A673 (cell line): ENCODE results near the gene TMEM213. TPM values are rescaled to one million over a fixed set of nuclear protein-coding genes. Genes with fewer than 3 reads are reported as not detected.
"Not testable (repeated sequence)": the region's sequence is repeated elsewhere in the genome, so short reads cannot be mapped to it uniquely, and the experiment has no call there.

Experiments
- BruUV-seq: library from RNA; stranded (reverse); fragments of 400-500 nt; replicated peaks from 2 replicates; lab custom pipeline; 2021; lab: Mats Ljungman, UMichigan
- CTCF ChIA-PET: fragments of 300-600 bp; sonication (Branson Sonifier 250); formaldehyde crosslinking; loops from one replicate; lab custom pipeline; 2022; ENCODE audit warnings: antibody characterized with exemption; lab: Charles Lee
- POLR2A ChIA-PET: fragments of 300-600 bp; sonication (Branson Sonifier 250); formaldehyde crosslinking; loops from one replicate; lab custom pipeline; 2022; ENCODE audit warnings: antibody characterized with exemption; ENCODE audit not compliant: low non-redundant PET; lab: Charles Lee
- DNase-seq: peaks from one replicate; pipeline ENCODE4 v3.0.0-alpha.2; 2015; ENCODE audit warnings: low spot score
- H3K27ac ChIP-seq: fragments of 200-600 bp; sonication (generic); 2 replicates; pipeline ENCODE4 v1.5.1; 2016; ENCODE audit warnings: mixed run types, low read depth, mild to moderate bottlenecking, mixed read lengths, antibody characterized with exemption, low read length; ENCODE audit not compliant: poor library complexity, severe bottlenecking
- H3K27me3 ChIP-seq: fragments of 200-600 bp; sonication (generic); replicated peaks from 2 replicates; pipeline ENCODE4 v1.6.1; 2017; ENCODE audit warnings: mixed run types, low read depth, mild to moderate bottlenecking, mixed read lengths, antibody characterized with exemption, low read length; ENCODE audit not compliant: insufficient read depth, poor library complexity
- H3K36me3 ChIP-seq: fragments of 200-600 bp; sonication (generic); 2 replicates; pipeline ENCODE4 v1.6.1; 2016; ENCODE audit warnings: mixed run types, mild to moderate bottlenecking, mixed read lengths, antibody characterized with exemption, low read length; ENCODE audit not compliant: insufficient read depth, poor library complexity, severe bottlenecking
- H3K4me1 ChIP-seq: fragments of 200-600 bp; sonication (generic); 2 replicates; pipeline ENCODE4 v1.6.1; 2017; ENCODE audit warnings: mixed run types, mild to moderate bottlenecking, mixed read lengths, antibody characterized with exemption, low read length; ENCODE audit not compliant: insufficient read depth, poor library complexity, severe bottlenecking
- H3K4me3 ChIP-seq: fragments of 200-600 bp; sonication (generic); 2 replicates; pipeline ENCODE4 v1.5.1; 2016; ENCODE audit warnings: low read depth, mixed run types, mild to moderate bottlenecking, mixed read lengths, low read length; ENCODE audit not compliant: poor library complexity, severe bottlenecking
- H3K9me3 ChIP-seq: fragments of 200-600 bp; sonication (generic); 2 replicates; pipeline ENCODE4 v1.6.1; 2016; ENCODE audit warnings: mixed run types, low read depth, mild to moderate bottlenecking, mixed read lengths, antibody characterized with exemption, low read length; ENCODE audit not compliant: poor library complexity, severe bottlenecking
- EZH2 ChIP-seq: fragments of 200-600 bp; sonication (generic); IDR thresholded peaks from 2 replicates; pipeline ENCODE4 v1.6.1; 2017; ENCODE audit warnings: borderline replicate concordance, low read depth, mild to moderate bottlenecking, mixed read lengths, antibody characterized with exemption, low read length; ENCODE audit not compliant: poor library complexity, severe bottlenecking
- intact Hi-C: fragments of 100-400 bp; cut with micrococcal nuclease; formaldehyde crosslinking; loops from one replicate; pipeline ENCODE4 v1.10.0; 2022; ENCODE audit not compliant: unreplicated experiment
- total RNA-seq: library from RNA; stranded (reverse); gene quantifications from 2 replicates; pipeline ENCODE4 v1.2.3, GENCODE V29; 2021
- TF ChIP-seq, protein P1 (sequence below): fragments of 300-800, 200-600 bp; sonication (generic); conservative IDR thresholded peaks from 2 replicates; pipeline ENCODE4 v1.5.1; 2017; ENCODE audit warnings: low read depth, mild to moderate bottlenecking, antibody characterized with exemption, low read length, moderate library complexity, mixed read lengths

TMEM213 gene
- total RNA-seq, 1 experiment from 2014 or later, result not detected

DNA sequence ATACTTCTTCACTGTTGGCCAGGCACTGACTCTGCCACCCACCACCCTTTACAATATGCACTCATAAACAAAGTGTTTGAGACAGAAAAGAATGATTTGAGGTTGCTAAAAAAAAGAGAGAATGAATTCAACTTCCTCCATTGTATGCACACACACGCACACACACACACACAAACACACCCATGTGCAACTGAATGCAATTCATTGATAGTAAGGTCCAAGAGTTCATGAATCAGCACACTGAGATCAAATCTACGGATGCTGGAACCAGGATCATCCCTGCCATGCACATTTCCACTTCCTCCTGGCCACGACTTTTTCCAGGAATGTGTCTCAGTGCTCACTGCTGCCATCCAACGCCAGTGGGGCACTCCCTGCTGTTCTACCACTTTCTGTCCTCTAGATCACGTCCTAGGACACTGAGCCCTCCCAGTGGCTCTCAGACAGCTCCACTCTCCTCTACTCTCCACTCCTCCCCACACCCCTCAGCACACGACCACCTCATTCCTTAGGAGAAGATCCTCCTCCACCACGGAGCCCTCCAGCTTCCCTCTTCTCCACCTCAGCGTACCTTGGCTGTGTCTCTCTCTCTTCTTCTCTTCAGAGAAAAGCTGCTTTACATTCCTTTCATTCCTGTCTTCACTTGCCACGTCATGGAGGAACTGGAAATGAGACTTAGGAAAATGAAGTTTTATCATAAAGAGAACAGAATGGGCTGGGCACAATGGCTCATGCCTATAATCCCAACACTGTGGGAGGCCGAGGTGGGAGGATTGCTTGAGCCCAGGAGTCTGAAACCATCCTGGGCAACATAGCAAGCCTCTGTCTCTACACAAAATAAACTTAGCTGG lies 12.0 kb upstream of the TMEM213 start:
- TF ChIP-seq, protein P1, sequence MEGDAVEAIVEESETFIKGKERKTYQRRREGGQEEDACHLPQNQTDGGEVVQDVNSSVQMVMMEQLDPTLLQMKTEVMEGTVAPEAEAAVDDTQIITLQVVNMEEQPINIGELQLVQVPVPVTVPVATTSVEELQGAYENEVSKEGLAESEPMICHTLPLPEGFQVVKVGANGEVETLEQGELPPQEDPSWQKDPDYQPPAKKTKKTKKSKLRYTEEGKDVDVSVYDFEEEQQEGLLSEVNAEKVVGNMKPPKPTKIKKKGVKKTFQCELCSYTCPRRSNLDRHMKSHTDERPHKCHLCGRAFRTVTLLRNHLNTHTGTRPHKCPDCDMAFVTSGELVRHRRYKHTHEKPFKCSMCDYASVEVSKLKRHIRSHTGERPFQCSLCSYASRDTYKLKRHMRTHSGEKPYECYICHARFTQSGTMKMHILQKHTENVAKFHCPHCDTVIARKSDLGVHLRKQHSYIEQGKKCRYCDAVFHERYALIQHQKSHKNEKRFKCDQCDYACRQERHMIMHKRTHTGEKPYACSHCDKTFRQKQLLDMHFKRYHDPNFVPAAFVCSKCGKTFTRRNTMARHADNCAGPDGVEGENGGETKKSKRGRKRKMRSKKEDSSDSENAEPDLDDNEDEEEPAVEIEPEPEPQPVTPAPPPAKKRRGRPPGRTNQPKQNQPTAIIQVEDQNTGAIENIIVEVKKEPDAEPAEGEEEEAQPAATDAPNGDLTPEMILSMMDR, result no peak
- no peak for TF ChIP-seq EZH2
- BruUV-seq, result no TSS peak
- no peak for DNase-seq
- POLR2A ChIA-PET, result no interaction called here
- Histone ChIP-seq H3K4me1 (no peaks in the 10 kb centered on the region), H3K4me3 (no peak overlapping the region), H3K9me3 (no peaks in the 10 kb centered on the region), H3K27ac (no peak overlapping the region), H3K36me3 (no peaks in the 10 kb centered on the region), H3K27me3 (peaks cover 2% of the 10 kb centered on the region)
- CTCF ChIA-PET, result interaction anchor here (0.7 kb wide), 1 partner anchor 231 kb away, joined by 4 read pairs; no protein-coding TSS in a partner anchor
- intact Hi-C loops, result no loop called here

DNA sequence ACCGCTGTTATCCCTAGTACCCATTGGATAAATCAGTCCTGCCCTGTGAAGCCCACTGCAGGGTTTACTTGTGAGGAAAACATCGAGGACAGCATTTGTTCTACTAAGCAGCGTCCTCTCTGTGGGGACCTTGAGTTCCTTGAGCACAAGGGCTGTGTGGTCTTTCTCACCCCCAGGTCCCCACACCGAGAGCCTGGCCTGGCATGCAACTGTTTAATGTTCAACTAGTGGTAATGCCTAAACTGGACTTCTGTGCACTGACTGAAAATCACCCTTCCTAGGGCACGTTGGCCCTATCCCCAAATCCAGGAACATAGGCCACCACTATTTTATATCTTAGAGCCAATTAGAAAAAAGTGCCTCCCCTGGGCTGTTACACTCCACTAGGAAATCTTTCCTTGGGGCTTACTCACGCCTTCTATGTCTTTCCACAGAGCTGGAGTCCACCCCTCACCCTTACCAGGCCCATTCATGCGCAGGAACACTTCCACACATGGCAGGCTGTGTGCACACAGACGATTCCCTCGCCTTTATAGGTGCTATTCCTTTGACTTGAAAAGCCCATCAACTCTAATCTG lies 1.7 kb upstream of the TMEM213 start:
- intact Hi-C loops, result no loop called here
- Histone ChIP-seq H3K4me1 (no peaks in the 10 kb centered on the region), H3K27me3 (peaks cover 68% of the 10 kb centered on the region), H3K4me3 (no peak overlapping the region), H3K36me3 (no peaks in the 10 kb centered on the region), H3K9me3 (no peaks in the 10 kb centered on the region), H3K27ac (no peak overlapping the region)
- TF ChIP-seq EZH2, result no peak
- TF ChIP-seq, protein P1, result no peak
- ChIA-PET CTCF (no interaction called here), POLR2A (no interaction called here)
- no peak for DNase-seq
- no TSS peak for BruUV-seq

DNA sequence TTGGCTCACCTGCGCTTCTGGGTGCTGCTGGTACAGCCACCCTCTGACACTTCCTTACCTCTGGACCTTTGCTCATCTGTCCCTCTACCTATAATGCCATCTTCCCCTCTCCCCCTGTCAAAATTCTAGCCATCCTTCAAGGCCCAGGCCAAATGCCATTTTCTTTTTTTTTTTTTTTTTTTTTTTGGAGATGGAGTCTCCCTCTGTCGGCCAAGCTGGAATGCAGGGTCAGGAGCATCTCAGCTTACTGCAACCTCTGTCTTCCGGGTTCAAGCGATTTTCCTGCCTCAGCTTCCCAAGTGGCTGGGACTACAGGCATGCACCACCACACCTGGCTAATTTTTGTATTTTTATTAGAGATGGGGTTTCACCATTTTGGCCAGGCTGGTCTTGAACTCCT lies 748 bp upstream of the TMEM213 start:
- H3K9me3 ChIP-seq, POLR2A ChIA-PET, H3K27ac ChIP-seq, BruUV-seq, DNase-seq, H3K36me3 ChIP-seq, intact Hi-C loops, H3K4me1 ChIP-seq, CTCF ChIA-PET, H3K4me3 ChIP-seq: not testable (repeated sequence)
- peaks cover 62% of the 10 kb centered on the region for H3K27me3 ChIP-seq
